H1 (cell line): ENCODE data around the gene GABPA.

Experiments used
- BRCA1 ChIP-seq: IDR thresholded peaks from 2 replicates; pipeline ENCODE4 v1.6.1; 2012; ENCODE audit warnings: low read depth, low read length, improper control_type of control experiment
- CTCF ChIP-seq, 3 experiments: IDR thresholded peaks; 1 replicate in 2 of 3; 2 replicates in 1 of 3; pipeline versions ENCODE4 v1.5.1 to v1.6.1; 2011; ENCODE audit warnings: low read length in 3 of 3, mild to moderate bottlenecking in 3 of 3, inconsistent platforms in 2 of 3, low read depth in 1 of 3, moderate library complexity in 1 of 3; ENCODE audit not compliant: insufficient read depth in 1 of 3; ENCODE audit errors: control extremely low read depth in 1 of 3
- EP300 ChIP-seq, 2 experiments: IDR thresholded peaks; 1 replicate in 1 of 2; 2 replicates in 1 of 2; pipeline ENCODE4 v1.6.1; 2011 to 2012; ENCODE audit warnings: low read depth in 2 of 2, low read length in 2 of 2, mild to moderate bottlenecking in 2 of 2, borderline replicate concordance in 1 of 2, inconsistent platforms in 1 of 2, moderate library complexity in 1 of 2
- GABPA ChIP-seq: IDR thresholded peaks from 2 replicates; pipeline ENCODE4 v1.6.1; 2011; ENCODE audit warnings: mild to moderate bottlenecking, low read length, moderate library complexity, borderline replicate concordance; ENCODE audit not compliant: insufficient read depth
- JUND ChIP-seq: IDR thresholded peaks from 2 replicates; pipeline ENCODE4 v1.6.1; 2011; ENCODE audit warnings: mild to moderate bottlenecking, improper control_type of control experiment, low read length
- NANOG ChIP-seq: IDR thresholded peaks from 2 replicates; pipeline ENCODE4 v1.6.1; 2011; ENCODE audit warnings: low read length, low read depth, mild to moderate bottlenecking, inconsistent platforms; ENCODE audit not compliant: insufficient read depth, poor library complexity, severe bottlenecking
- PHF8 ChIP-seq: fragments of 200-600 bp; sonication (generic); conservative IDR thresholded peaks from 2 replicates; pipeline ENCODE4 v1.7.1; 2012; ENCODE audit warnings: low read depth, mild to moderate bottlenecking, inconsistent platforms, low read length, moderate library complexity
- POLR2A ChIP-seq, 2 experiments: IDR thresholded peaks; 1 replicate in 1 of 2; 2 replicates in 1 of 2; pipeline ENCODE4 v1.6.1; 2011; ENCODE audit warnings: low read depth in 2 of 2, low read length in 2 of 2, mild to moderate bottlenecking in 2 of 2; ENCODE audit errors: control extremely low read depth in 1 of 2
- POLR2AphosphoS5 ChIP-seq: IDR thresholded peaks from 2 replicates; pipeline ENCODE4 v1.6.1; 2011; ENCODE audit warnings: low read depth, low read length
- SP1 ChIP-seq: IDR thresholded peaks from 2 replicates; pipeline ENCODE4 v1.6.1; 2011; ENCODE audit warnings: low read depth, low read length
- TF ChIP-seq, protein P1 (sequence below): IDR thresholded peaks from 2 replicates; pipeline ENCODE4 v1.6.1; 2011; ENCODE audit warnings: low read depth, mild to moderate bottlenecking, low read length; ENCODE audit not compliant: insufficient read depth

DNA sequence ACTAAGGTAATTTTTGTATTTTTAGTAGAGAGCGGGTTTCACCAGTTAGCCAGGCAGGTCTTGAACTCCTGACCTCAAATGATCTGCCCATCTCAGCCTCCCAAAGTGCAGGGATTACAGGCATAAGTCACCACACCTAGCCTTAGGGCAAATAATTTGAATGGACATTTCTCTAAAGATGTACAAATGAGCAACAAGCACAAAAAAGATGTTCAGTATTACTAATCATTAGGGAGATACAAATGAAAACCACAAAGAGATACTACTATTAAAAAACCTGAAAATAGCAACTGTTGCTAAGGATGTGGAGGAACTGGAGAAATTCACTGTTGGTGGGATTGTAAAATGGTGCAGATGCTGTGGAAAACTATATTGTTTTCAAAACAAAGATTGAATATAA is 79.1 kb downstream of the GABPA start:
- no peak for TF ChIP-seq POLR2A (IDR thresholded peaks at IDR 0.05; ENCODE audit: control extremely low read depth in 1 of 2, low read depth in 2 of 2, low read length in 2 of 2)
- no peak for TF ChIP-seq CTCF (IDR thresholded peaks at IDR 0.05; ENCODE audit: control extremely low read depth in 1 of 3, insufficient read depth in 1 of 3, low read depth in 1 of 3, low read length in 3 of 3)
- TF ChIP-seq BRCA1 = no peak
- no peak for TF ChIP-seq POLR2AphosphoS5
- no peak for TF ChIP-seq PHF8
- TF ChIP-seq, protein P1, sequence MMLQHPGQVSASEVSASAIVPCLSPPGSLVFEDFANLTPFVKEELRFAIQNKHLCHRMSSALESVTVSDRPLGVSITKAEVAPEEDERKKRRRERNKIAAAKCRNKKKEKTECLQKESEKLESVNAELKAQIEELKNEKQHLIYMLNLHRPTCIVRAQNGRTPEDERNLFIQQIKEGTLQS = no peak
- no peak for TF ChIP-seq GABPA
- TF ChIP-seq NANOG = no peak
- no peak for TF ChIP-seq EP300 (IDR thresholded peaks at IDR 0.05; ENCODE audit: borderline replicate concordance in 1 of 2, low read depth in 2 of 2, low read length in 2 of 2)
- TF ChIP-seq JUND = no peak
- no peak for TF ChIP-seq SP1
